DND-41 (cell line): ENCODE measurements around the gene DYNC1I1.

Source experiments
- EZH2 ChIP-seq: IDR thresholded peaks from 3 replicates; pipeline ENCODE4 v1.6.1; 2012; ENCODE audit warnings: borderline replicate concordance, low read depth, mild to moderate bottlenecking, moderate library complexity, low read length, inconsistent platforms; ENCODE audit not compliant: severe bottlenecking
- TF ChIP-seq, protein P1 (sequence below): IDR thresholded peaks from 2 replicates; pipeline ENCODE4 v1.5.1; 2012; ENCODE audit warnings: borderline replicate concordance, low read length, moderate library complexity, mild to moderate bottlenecking; ENCODE audit not compliant: poor library complexity, severe bottlenecking; ENCODE audit errors: extremely low read depth

DNA sequence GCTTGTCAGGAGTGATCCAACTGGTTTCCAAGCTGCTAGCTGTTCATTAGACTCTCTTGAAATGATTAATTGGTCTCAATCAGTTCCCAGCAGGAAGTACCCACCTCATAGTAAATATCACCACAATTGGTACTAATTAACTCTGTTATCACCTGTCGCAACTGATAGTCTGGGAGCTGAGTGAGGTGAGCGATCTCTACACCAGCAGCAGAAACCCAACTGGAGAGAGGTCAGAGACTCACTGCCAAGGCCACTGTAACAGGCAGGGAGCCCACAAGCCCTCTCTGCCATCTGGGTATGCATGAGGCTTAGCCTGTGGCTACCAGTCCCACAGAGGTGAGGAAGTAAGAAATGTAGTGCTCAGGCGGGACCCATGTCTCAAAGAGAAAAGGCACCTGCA lies 245.5 kb downstream of the DYNC1I1 start:
- TF ChIP-seq, protein P1, sequence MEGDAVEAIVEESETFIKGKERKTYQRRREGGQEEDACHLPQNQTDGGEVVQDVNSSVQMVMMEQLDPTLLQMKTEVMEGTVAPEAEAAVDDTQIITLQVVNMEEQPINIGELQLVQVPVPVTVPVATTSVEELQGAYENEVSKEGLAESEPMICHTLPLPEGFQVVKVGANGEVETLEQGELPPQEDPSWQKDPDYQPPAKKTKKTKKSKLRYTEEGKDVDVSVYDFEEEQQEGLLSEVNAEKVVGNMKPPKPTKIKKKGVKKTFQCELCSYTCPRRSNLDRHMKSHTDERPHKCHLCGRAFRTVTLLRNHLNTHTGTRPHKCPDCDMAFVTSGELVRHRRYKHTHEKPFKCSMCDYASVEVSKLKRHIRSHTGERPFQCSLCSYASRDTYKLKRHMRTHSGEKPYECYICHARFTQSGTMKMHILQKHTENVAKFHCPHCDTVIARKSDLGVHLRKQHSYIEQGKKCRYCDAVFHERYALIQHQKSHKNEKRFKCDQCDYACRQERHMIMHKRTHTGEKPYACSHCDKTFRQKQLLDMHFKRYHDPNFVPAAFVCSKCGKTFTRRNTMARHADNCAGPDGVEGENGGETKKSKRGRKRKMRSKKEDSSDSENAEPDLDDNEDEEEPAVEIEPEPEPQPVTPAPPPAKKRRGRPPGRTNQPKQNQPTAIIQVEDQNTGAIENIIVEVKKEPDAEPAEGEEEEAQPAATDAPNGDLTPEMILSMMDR, result no peak
- no peak for TF ChIP-seq EZH2
